H9 (cell line): ENCODE data around the gene HCN1. TPM values are rescaled to one million over a fixed set of nuclear protein-coding genes. Genes with fewer than 3 reads are reported as not detected.
A peak's percentile ranks its signal among the peaks of the same experiment; 100 is the strongest.

Source experiments
- DNase-seq: peaks from one replicate; pipeline ENCODE4 v3.0.0-alpha.2; 2017
- H2AFZ ChIP-seq: one replicate; pipeline ENCODE4 v1.6.1; 2013; ENCODE audit warnings: mild to moderate bottlenecking, low read length, control low read depth, moderate library complexity
- H2AK5ac ChIP-seq: 2 replicates; pipeline ENCODE4 v1.6.1; 2013; ENCODE audit warnings: low read length, control low read depth, mixed read lengths; ENCODE audit not compliant: insufficient read length
- H2BK120ac ChIP-seq: one replicate; pipeline ENCODE4 v1.6.1; 2013; ENCODE audit warnings: low read depth, mild to moderate bottlenecking, low read length, control low read depth, inconsistent platforms; ENCODE audit not compliant: poor library complexity, severe bottlenecking
- H2BK12ac ChIP-seq: 2 replicates; pipeline ENCODE4 v1.6.1; 2013; ENCODE audit warnings: low read length, control low read depth, mixed read lengths, low read depth; ENCODE audit not compliant: insufficient read length
- H2BK15ac ChIP-seq: 2 replicates; pipeline ENCODE4 v1.6.1; 2013; ENCODE audit warnings: low read depth, low read length, control low read depth
- H2BK20ac ChIP-seq: one replicate; pipeline ENCODE4 v1.6.1; 2013; ENCODE audit warnings: low read depth, mild to moderate bottlenecking, low read length, control low read depth, inconsistent platforms; ENCODE audit not compliant: poor library complexity, severe bottlenecking
- H2BK5ac ChIP-seq: 2 replicates; pipeline ENCODE4 v1.6.1; 2013; ENCODE audit warnings: low read length, control low read depth, mixed read lengths; ENCODE audit not compliant: insufficient read length
- H3K14ac ChIP-seq: 2 replicates; pipeline ENCODE4 v1.6.1; 2013; ENCODE audit warnings: low read length, control low read depth; ENCODE audit not compliant: insufficient read depth
- H3K18ac ChIP-seq: 2 replicates; pipeline ENCODE4 v1.6.1; 2013; ENCODE audit warnings: low read depth, mild to moderate bottlenecking, mixed read lengths, low read length, control low read depth; ENCODE audit not compliant: insufficient read length
- H3K23ac ChIP-seq: 2 replicates; pipeline ENCODE4 v1.6.1; 2013; ENCODE audit warnings: low read length, control low read depth, mixed read lengths, low read depth; ENCODE audit not compliant: insufficient read length
- H3K23me2 ChIP-seq: 2 replicates; pipeline ENCODE4 v1.6.1; 2013; ENCODE audit warnings: low read depth, mild to moderate bottlenecking, mixed read lengths, low read length, control low read depth; ENCODE audit not compliant: insufficient read length, poor library complexity, severe bottlenecking
- H3K27ac ChIP-seq: 2 replicates; pipeline ENCODE4 v1.5.1; 2013; ENCODE audit warnings: low read length, control low read depth, mixed read lengths, low read depth; ENCODE audit not compliant: insufficient read length
- H3K27me3 ChIP-seq: 2 replicates; pipeline ENCODE4 v1.6.1; 2013; ENCODE audit warnings: low read length, control low read depth, inconsistent platforms; ENCODE audit not compliant: insufficient read depth
- H3K4ac ChIP-seq: 2 replicates; pipeline ENCODE4 v1.6.1; 2013; ENCODE audit warnings: low read depth, mild to moderate bottlenecking, control low read depth, inconsistent platforms, low read length, moderate library complexity
- H3K4me1 ChIP-seq: 2 replicates; pipeline ENCODE4 v1.6.1; 2013; ENCODE audit warnings: low read length, control low read depth, inconsistent platforms; ENCODE audit not compliant: insufficient read depth
- H3K4me2 ChIP-seq: 2 replicates; pipeline ENCODE4 v1.6.1; 2013; ENCODE audit warnings: low read length, control low read depth, mixed read lengths; ENCODE audit not compliant: insufficient read length, insufficient read depth
- H3K56ac ChIP-seq: 2 replicates; pipeline ENCODE4 v1.6.1; 2013; ENCODE audit warnings: low read depth, mild to moderate bottlenecking, mixed read lengths, low read length, control low read depth; ENCODE audit not compliant: insufficient read length
- H3K79me1 ChIP-seq: 2 replicates; pipeline ENCODE4 v1.6.1; 2013; ENCODE audit warnings: low read depth, mild to moderate bottlenecking, moderate library complexity, low read length, control low read depth, inconsistent platforms; ENCODE audit not compliant: insufficient read depth, poor library complexity, severe bottlenecking
- H3K79me2 ChIP-seq: 2 replicates; pipeline ENCODE4 v1.6.1; 2013; ENCODE audit warnings: low read length, control low read depth, inconsistent platforms; ENCODE audit not compliant: insufficient read depth
- H3K9ac ChIP-seq: 2 replicates; pipeline ENCODE4 v1.6.1; 2013; ENCODE audit warnings: low read length, control low read depth, mixed read lengths; ENCODE audit not compliant: insufficient read length; ENCODE audit errors: extremely low read depth
- H3K9me3 ChIP-seq: one replicate; pipeline ENCODE4 v1.6.1; 2013; ENCODE audit warnings: low read depth, low read length, inconsistent platforms; ENCODE audit not compliant: control insufficient read depth
- H3T11ph ChIP-seq: one replicate; pipeline ENCODE4 v1.6.1; 2013; ENCODE audit warnings: mild to moderate bottlenecking, low read length, control low read depth, inconsistent platforms
- H4K20me1 ChIP-seq: one replicate; pipeline ENCODE4 v1.6.1; 2013; ENCODE audit not compliant: control insufficient read depth, insufficient read length, insufficient read depth
- H4K5ac ChIP-seq: 2 replicates; pipeline ENCODE4 v1.6.1; 2013; ENCODE audit warnings: low read depth, mild to moderate bottlenecking, mixed read lengths, low read length, control low read depth; ENCODE audit not compliant: insufficient read length
- H4K8ac ChIP-seq: replicated peaks from 2 replicates; pipeline ENCODE4 v1.6.1; 2013; ENCODE audit warnings: low read length, control low read depth, mixed read lengths, low read depth; ENCODE audit not compliant: insufficient read length
- H4K91ac ChIP-seq: 2 replicates; pipeline ENCODE4 v1.6.1; 2013; ENCODE audit warnings: low read depth, mild to moderate bottlenecking, moderate library complexity, mixed read lengths, low read length, control low read depth; ENCODE audit not compliant: insufficient read length
- H3K27ac Mint-ChIP-seq, 3 experiments: 2 replicates in 2 of 3; 3 replicates in 1 of 3; pipeline ENCODE4 v1.8.0; 2020 to 2021; ENCODE audit warnings: mixed read lengths in 3 of 3, mild to moderate bottlenecking in 1 of 3, moderate library complexity in 1 of 3
- H3K27me3 Mint-ChIP-seq: 2 replicates; pipeline ENCODE4 v1.8.0; 2021; ENCODE audit warnings: low read depth, mild to moderate bottlenecking, moderate library complexity, mixed read lengths
- H3K36me3 Mint-ChIP-seq, 3 experiments: 2 replicates in 2 of 3; 3 replicates in 1 of 3; pipeline ENCODE4 v1.8.0; 2020 to 2021; ENCODE audit warnings: low read depth in 3 of 3, mixed read lengths in 3 of 3; ENCODE audit not compliant: insufficient read depth in 1 of 3
- H3K4me1 Mint-ChIP-seq, 2 experiments: 2 replicates each; pipeline ENCODE4 v1.8.0; 2020; ENCODE audit warnings: mixed read lengths in 2 of 2
- H3K4me3 Mint-ChIP-seq, 2 experiments: 2 replicates in 1 of 2; 3 replicates in 1 of 2; pipeline ENCODE4 v1.8.0; 2020 to 2021; ENCODE audit warnings: mild to moderate bottlenecking in 2 of 2, mixed read lengths in 2 of 2, moderate library complexity in 1 of 2
- H3K9me3 Mint-ChIP-seq, 2 experiments: 2 replicates in 1 of 2; 3 replicates in 1 of 2; pipeline ENCODE4 v1.8.0; 2020; ENCODE audit warnings: mild to moderate bottlenecking in 2 of 2, mixed read lengths in 2 of 2, moderate library complexity in 1 of 2
- CTCF ChIP-seq: fragments of 200-600 bp; sonication (generic); conservative IDR thresholded peaks from 3 replicates; pipeline ENCODE4 v1.8.0; 2021; ENCODE audit warnings: antibody characterized with exemption, mild to moderate bottlenecking
- WGBS: extraction: QIAGEN DNeasy Blood & Tissue Kit; methylation state at CpG from one replicate; pipeline ENCODE4 v1.1.7; 2013; ENCODE audit warnings: missing lambda C conversion rate, low lambda C conversion rate, mixed read lengths; ENCODE audit not compliant: insufficient read length; ENCODE audit errors: extremely low coverage; 5-methylcytosine and 5-hydroxymethylcytosine counted together
- total RNA-seq: library from RNA; stranded (reverse); gene quantifications from 2 replicates; pipeline ENCODE4 v1.2.1, GENCODE V29; 2021

The HCN1 gene
- total RNA-seq, 1 experiment from 2014 or later = 4.6 TPM

- no peak overlapping the region for H3K23ac ChIP-seq
- no peak overlapping the region for H3T11ph ChIP-seq
- Mint-ChIP-seq H3K27ac (no peak overlapping the region), H3K4me3 (peak overlapping the region; percentile 76 to 87), H3K4me1 (peaks cover 27 to 28% of the 10 kb centered on the region in 2 experiments), H3K36me3 (no peaks in the 10 kb centered on the region; a peak in 1 of 7 replicates), H3K9me3 (no peaks in the 10 kb centered on the region), H3K27me3 (peaks cover 16% of the 10 kb centered on the region)
- H3K23me2 ChIP-seq = peaks cover 9% of the 10 kb centered on the region
- no peak overlapping the region for H3K14ac ChIP-seq
- H4K8ac ChIP-seq = no peak overlapping the region
- H3K9ac ChIP-seq = no peak overlapping the region
- H3K79me1 ChIP-seq = no peaks in the 10 kb centered on the region
- no peaks in the 10 kb centered on the region; the same call in 1 of the 2 replicates for H3K4me1 ChIP-seq
- H3K56ac ChIP-seq = no peak overlapping the region
- H3K4me2 ChIP-seq = peak overlapping the region; percentile 96
- no peak overlapping the region for H2AK5ac ChIP-seq
- no peaks in the 10 kb centered on the region; the same call in 1 of the 2 replicates for H3K27me3 ChIP-seq
- H3K79me2 ChIP-seq = no peaks in the 10 kb centered on the region
- H4K91ac ChIP-seq = no peak overlapping the region
- no peak for TF ChIP-seq CTCF
- H2BK5ac ChIP-seq = no peak overlapping the region
- no peaks in the 10 kb centered on the region for H3K9me3 ChIP-seq
- H2AFZ ChIP-seq = no peak overlapping the region
- no peak overlapping the region for H2BK15ac ChIP-seq
- no peak overlapping the region for H2BK120ac ChIP-seq
- H2BK20ac ChIP-seq = no peak overlapping the region
- no peaks in the 10 kb centered on the region for H4K20me1 ChIP-seq
- no peak overlapping the region for H3K4ac ChIP-seq
- DNase-seq = no peak
- no peak overlapping the region for H4K5ac ChIP-seq
- no CpG with 5 or more reads among the region's 59 CpGs for WGBS
- H2BK12ac ChIP-seq = no peak overlapping the region
- H3K27ac ChIP-seq = no peak overlapping the region
- H3K18ac ChIP-seq = no peak overlapping the region
Measured at GRCh38 chr5:45695804-45696156, 400 bp downstream of the HCN1 start.
